Effector CD8-positive, alpha-beta T cell (primary cell): Measurements from ENCODE around the gene TOR1AIP2.
A peak's percentile ranks its signal among the peaks of the same experiment; 100 is the strongest.

Experiments used
- DNase-seq: peaks from one replicate; lab custom pipeline; 2025; lab: John Stamatoyannopoulos, UW

Gene TOR1AIP2

GRCh38 chr1:179825798-179826460 is 51.7 kb downstream of the TOR1AIP2 start:
- no peak for DNase-seq

DNA sequence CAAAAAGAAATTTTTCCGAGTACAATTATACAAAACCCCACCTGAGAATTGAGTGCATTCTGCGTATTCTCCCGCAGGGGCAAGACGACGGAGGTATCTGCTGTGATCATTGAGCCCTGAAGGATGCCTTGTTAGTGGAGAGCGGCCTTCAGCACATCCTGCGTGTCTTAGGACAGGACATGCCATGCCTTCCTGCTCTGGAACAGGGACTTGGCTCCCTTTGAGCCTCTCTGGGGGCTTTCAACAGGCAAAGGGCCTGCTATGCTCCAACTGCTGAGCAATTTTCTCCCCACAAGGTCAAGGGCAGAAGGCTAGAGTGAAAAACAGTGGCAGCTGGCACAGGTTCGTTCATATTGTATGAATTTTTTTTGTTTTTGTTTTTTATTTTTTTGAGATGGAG is 52.4 kb downstream of the TOR1AIP2 start:
- DNase-seq = no peak

DNA sequence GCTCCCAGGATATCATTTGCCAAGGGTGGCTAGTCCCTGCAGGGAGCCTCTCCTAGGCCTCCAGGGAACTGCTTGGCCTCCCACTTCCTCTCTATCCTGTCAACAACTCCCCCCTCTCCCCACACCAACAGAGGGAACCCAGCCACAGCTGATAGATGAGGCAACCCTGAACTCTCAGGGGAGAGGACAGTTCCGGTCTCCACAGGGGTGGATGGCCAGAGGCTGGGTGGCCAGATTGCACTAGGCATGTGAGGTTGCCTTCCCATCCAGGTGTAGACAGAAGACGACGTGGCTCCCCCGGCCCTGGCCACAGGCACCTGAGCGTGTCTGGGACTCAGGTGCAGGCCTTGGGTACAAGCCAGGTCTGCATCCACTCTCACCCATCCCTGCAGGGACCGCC is 53.3 kb downstream of the TOR1AIP2 start:
- no peak for DNase-seq

DNA sequence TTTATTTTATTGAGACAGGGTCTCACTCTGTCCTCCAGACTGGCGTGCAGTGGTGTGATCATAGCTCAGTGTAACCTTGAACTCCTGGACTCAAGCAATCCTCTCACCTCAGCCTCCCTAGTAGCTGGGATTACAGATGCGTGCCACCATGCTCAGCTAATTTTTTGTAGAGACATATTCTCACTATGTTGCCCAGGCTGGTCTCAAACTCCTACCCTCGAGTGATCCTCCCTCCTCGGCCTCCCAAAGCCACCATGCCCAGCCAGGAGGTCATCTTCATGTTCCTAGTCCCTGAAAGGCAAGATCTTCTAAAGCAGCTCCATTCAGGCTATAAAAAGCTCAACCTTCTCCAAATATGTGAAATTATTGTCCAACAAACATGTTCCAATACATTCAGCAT is 53.9 kb downstream of the TOR1AIP2 start:
- no peak for DNase-seq

DNA sequence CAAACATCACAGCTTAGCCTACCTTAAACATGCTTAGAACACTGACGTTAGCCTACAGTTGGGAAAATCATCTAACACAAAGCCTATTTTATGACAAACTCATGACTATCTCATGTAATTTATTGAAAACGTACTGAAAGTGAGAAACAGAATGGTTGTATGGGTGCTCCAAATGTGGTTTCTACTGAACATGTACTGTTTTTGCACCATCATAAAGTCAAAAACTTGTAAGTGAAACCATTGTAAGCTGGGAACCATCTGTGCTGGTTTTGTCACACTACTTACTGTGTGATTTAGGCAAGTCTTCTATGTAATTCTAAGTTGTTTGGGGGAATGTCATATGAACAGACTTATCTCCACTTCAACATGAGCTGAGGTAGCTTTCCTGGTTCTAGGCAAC is 55.5 kb downstream of the TOR1AIP2 start:
- DNase-seq = no peak

- DNase-seq = no peak
Measured at GRCh38 chr1:179821524-179821923, 56.1 kb downstream of the TOR1AIP2 start.

- DNase-seq = no peak
Measured at GRCh38 chr1:179820226-179820970, 57.2 kb downstream of the TOR1AIP2 start.

- DNase-seq = no peak
Measured at GRCh38 chr1:179818743-179819173, 58.8 kb downstream of the TOR1AIP2 start.

GRCh38 chr1:179818260-179818659 is 59.3 kb downstream of the TOR1AIP2 start:
- DNase-seq = no peak

DNA sequence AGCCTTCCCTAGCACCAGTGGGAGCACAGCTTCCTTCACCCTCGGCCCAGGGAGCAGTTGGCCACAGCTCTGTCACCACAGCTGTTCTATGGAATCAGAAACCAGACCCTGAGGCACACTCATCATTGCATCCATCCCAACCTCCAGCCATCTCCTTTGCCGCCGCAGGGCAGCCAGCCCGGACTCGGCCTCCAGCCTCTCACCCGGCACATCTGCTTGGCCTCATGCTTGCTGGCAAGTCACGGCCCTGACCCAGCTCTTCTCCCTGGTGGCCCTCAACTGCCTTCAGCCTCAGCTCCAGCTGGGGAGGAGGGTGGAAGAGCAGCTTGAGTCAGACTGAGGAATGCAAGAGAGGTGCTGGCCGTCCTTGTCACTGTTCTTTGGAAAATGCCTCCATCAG is 59.8 kb downstream of the TOR1AIP2 start:
- no peak for DNase-seq

DNA sequence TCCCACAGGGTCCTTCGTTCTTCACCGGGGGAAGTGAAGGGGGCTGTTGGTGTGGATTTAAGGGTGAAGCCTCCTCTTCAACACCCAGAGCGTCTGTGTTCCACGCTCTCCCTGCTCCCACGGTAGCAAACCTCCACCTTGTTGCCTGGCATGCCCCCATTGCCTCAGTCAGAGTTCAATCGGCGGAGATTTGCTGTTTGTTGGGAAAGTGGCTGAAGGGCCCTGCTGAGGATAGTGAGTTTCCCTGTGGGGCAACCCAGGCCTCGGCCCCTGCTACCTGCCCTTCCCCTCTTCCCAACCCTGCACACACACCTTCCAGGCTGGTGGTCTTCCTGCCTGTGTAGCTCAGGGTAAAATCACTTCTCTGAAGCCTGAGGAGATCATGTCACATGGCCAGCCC is 60.5 kb downstream of the TOR1AIP2 start:
- DNase-seq = no peak

DNA sequence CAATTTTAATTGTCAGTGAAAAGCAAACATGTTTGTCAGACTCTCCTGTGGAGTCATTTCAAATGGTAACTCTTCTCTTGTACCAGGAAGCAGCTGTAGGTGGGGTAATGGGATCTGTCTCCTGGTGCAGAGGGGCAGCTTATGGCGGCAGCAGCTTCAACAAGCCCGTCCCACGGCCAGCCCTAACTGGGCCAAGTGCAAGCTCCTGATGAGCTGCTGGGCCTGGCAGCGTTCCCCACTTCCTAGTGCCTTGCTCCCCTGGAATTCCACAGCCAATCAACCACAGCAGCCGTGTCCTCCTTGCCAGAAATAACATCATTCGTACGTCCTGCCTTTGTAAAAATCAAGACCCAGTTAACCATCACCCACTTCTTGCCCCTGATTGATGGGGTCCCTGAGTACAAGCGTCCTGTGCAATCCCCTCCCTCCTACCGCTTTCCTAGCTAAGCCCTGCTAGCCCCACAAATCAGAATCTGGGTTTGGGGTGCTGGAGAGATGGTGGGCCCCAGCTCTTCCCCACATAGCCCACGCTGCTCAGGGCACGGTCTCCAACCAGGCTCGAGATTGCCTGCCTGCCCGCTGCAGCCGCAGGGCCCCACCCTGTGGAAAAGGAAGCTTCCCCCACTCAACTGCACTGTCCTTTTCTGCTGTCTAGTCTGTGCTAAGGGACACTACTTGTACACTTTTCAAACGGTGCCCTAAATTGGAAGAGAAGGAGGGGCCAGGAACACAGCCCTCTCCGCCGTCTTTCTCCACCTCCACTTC is 61.2 kb downstream of the TOR1AIP2 start:
- DNase-seq = no peak

- DNase-seq = no peak
Measured at GRCh38 chr1:179815641-179816040, 62.0 kb downstream of the TOR1AIP2 start.

- no peak for DNase-seq
Measured at GRCh38 chr1:179814546-179814838, 63.1 kb downstream of the TOR1AIP2 start.

- DNase-seq = no peak
Measured at GRCh38 chr1:179813626-179814545, 63.7 kb downstream of the TOR1AIP2 start.

DNA sequence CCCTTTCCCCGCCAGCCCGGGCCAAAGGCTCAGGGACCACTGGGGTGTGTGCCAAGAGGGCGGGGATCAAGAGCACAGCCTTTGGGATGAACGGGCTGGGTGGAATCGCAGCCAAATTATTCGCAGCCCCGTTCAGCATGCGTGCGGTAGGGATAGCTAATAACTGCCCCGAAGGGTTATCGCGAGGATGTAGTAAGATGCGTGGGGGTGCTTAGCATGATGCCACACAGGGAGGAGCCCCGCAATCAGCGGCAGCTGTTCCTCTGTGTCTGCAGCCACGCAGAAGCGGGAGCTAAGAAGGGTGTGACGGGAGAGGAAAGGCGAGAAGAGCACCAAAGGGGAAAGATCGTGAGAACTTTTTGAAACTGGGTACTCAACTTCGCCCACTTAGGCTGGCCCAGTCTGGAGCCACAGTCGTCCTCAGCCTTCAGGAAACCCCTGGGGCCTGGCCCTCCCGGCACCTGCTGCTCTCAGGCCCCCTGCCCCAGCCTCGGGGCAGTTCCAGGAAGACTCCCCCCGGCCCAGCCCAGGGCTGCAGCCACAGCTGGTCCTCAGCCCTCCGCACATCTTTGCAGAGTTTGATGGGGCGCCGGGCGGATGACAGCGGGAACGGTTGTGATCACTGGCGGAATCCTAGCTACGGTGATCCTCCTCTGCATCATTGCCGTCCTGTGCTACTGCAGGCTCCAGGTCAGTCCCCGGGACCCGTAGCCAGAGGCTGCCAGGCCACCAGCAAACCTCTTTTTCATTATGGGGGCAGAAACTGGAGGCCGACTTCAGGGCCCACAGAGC is 64.9 kb downstream of the TOR1AIP2 start:
- DNase-seq = no peak

DNA sequence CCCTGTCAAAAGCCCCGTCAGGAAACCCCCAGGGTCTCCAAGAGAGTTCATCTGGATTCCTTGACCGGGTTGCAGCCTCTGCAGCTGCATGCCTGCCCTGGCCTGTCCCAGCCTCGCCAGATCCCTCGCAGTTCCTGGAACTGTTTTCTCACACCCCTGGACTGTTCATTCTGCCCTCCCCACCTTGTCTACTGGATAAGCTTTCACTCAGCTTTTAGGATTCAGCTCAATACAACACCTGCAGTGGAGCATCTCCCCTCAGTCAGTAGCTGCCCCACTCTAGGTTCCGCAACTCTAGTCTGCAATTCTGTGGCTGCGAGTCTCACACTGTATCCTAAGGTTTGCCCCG is 67.3 kb downstream of the TOR1AIP2 start:
- DNase-seq = no peak

GRCh38 chr1:179809506-179810366 is 67.9 kb downstream of the TOR1AIP2 start:
- DNase-seq = peak; percentile 67

DNA sequence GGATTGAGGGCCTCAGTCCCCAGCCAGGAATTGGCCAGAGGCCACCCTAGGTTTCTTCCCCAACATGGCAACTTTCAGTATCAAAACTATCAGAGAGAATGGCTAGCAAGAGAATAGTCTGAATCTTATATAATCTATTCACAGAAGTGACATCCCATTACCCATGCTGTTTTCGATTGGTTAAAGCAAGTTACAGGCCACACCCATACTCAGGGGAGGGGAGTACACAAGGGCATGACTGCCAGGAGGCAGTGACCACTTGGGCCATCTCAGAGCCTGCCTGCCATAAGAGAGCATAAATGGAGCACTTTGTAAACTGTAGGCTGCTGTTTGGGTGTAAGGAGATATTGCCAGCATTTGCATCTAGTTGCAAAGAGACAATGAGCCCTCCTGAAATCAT is 69.1 kb downstream of the TOR1AIP2 start:
- no peak for DNase-seq
